Retinal pigment epithelial cell (primary cell): ENCODE measurements around the gene SLC5A11.

ENCODE experiments used
- DNase-seq: peaks from one replicate; pipeline ENCODE4 v3.0.0-alpha.2; 2010; ENCODE audit warnings: low read depth
- H3K4me3 ChIP-seq: 2 replicates; pipeline ENCODE4 v1.5.1; 2011; ENCODE audit warnings: mild to moderate bottlenecking, low read length, control low read depth, moderate library complexity
- TF ChIP-seq, protein P1 (sequence below): conservative IDR thresholded peaks from 2 replicates; pipeline ENCODE4 v1.5.1; 2011; ENCODE audit warnings: low read depth, low read length, control low read depth, inconsistent platforms

Gene SLC5A11

DNA sequence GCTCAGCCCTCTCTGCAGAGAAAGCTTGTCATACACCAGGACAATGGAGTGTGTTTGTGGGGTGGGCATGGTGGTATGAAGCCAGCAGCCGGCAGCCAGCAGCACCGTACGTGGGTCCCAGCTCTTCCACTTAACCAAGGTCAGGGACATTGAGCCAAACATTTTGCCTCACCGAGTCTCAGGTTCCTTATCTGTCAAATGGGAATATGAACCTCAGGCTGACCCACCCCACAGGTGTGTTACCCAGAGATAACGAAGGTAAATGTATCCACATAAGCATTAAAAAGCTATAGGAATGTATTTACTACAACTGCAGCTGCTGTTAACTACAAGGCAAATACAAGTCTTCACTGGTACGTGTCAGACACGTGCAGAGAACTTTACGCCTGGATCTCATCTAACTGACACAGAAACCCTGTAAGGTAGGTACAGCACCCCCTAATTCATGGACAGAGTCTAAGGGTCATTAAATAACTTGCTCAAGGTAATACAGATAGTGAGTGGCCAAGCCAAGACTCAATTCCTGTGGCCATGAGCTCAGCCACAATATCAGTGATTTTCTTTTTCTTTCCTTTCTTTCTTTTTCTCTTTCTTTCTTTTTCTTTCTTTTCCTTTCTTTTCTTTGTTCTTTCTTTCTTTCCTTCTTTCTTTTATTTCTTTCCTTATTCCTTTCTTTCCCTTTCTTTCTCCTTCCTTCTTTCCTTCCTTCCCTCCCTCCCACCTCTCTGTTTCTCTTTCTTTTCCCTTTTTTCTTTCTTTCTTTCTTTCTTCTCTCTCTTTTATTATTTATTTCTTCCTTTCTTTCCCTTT, 990 bp downstream of the SLC5A11 start:
- no peak for DNase-seq
- no peak overlapping the region for H3K4me3 ChIP-seq
- TF ChIP-seq, protein P1, sequence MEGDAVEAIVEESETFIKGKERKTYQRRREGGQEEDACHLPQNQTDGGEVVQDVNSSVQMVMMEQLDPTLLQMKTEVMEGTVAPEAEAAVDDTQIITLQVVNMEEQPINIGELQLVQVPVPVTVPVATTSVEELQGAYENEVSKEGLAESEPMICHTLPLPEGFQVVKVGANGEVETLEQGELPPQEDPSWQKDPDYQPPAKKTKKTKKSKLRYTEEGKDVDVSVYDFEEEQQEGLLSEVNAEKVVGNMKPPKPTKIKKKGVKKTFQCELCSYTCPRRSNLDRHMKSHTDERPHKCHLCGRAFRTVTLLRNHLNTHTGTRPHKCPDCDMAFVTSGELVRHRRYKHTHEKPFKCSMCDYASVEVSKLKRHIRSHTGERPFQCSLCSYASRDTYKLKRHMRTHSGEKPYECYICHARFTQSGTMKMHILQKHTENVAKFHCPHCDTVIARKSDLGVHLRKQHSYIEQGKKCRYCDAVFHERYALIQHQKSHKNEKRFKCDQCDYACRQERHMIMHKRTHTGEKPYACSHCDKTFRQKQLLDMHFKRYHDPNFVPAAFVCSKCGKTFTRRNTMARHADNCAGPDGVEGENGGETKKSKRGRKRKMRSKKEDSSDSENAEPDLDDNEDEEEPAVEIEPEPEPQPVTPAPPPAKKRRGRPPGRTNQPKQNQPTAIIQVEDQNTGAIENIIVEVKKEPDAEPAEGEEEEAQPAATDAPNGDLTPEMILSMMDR, result no peak

DNA sequence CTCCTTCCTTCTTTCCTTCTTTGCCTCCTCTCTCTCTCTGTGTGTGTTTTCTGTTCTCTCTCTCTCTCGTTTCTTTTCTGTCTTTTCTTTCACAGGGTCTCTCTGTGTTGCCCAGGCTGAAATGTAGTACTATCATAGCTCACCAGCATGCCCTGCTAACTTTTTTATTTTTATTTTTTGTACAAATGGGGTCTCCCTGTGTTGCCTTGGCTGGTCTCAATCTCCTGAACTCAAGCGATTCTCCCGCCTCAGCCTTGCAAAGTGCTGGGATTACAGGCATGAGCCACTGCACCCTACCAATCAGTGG, 1.5 kb downstream of the SLC5A11 start:
- no peak for DNase-seq
- TF ChIP-seq, protein P1, result no peak
- no peak overlapping the region for H3K4me3 ChIP-seq

DNA sequence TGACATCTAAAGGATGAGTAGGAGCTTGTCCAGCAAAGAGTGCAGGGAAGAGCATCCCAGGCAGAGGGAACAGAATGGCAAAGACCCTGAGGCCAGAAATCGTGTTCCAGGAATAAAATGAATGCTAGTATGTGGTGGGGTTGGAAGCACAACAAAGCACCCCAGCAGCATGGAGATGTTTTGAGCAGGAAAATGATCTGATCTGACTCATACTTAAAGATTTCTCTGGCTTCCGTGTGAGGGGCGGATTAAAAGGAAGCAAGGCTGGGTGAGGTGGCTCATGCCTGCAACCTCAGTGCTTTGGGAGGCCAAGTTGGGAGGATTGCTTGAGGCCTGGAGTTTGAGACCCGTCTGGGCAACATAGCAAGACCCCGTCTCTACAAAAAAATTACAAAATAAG, 2.3 kb downstream of the SLC5A11 start:
- no peak overlapping the region for H3K4me3 ChIP-seq
- TF ChIP-seq, protein P1, result no peak
- peak; percentile 39 for DNase-seq

DNA sequence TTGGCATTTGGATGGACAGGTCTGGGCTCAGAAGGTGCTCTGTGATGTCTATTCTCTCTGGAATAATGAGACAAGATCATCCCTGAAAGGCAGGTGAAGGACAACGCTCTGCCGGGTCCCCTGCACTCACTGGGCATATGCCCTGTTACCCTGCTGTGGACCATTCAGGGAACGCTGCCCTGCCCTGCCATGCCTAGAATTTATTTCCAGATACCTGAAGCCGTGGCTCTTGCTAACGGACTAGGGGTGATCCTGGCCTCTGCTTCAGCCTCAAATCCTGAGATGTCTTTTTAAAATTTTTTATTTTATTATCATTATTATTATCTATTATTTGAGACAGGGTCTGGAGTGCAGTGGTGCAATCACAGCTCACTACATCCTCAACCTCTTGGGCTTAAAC, 3.9 kb downstream of the SLC5A11 start:
- H3K4me3 ChIP-seq, result no peak overlapping the region
- DNase-seq, result no peak
- TF ChIP-seq, protein P1, result no peak

DNA sequence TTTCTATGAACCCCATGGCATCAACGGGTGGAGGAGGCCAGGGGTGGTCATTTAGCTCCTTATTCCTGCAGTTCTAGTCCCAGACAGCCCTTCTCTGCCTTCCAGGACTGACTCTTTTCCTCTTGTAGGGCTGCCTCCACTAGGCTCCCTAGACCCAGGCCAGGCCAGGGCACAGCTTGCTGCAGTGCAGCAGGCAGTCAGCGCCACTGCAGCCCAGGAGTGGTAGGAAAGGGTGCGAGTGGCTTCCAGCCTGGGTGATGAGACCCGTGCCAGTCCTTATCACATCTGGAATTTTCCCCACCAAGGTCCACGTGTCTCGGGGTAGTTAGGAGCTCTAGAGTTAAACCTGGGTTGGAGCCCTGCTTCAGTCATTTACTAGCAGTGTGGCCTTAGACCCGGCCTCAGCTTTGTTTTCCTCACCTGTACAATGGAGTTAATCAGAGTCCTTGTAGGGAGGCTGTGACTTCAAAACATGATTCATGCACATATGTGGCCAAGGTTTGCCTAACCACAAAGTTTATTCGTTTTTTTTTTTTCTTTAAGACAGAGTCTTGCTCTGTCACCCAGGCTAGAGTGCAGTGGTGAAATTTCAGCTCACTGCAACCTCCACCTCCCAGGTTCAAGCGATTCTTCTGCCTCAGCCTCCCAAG, 4.7 kb downstream of the SLC5A11 start:
- TF ChIP-seq, protein P1, result no peak
- DNase-seq, result no peak

DNA sequence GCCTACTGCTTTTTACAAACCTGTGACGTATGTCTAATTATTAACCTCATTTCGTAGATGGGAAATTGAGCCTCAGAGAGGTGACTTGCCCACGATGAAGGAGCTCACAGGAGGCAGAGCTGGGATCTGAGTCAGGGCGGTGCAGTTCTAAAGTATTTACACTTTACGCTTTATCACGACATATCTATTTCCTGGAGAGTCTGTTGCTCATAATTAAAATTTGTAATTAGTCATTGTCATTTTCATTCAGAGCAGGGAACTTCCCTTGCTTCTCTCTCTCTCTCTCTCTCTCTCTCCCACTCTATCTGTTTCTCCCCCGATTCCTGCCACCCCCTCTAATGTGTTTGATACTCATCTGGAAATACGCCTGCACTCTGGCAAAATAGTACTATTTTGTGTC, 5.9 kb downstream of the SLC5A11 start:
- DNase-seq, result no peak
- no peak overlapping the region for H3K4me3 ChIP-seq
- TF ChIP-seq, protein P1, result no peak

More for the DNA sequence above, 4.7 kb downstream of the SLC5A11 start:
- H3K4me3 ChIP-seq, result no peak overlapping the region

DNA sequence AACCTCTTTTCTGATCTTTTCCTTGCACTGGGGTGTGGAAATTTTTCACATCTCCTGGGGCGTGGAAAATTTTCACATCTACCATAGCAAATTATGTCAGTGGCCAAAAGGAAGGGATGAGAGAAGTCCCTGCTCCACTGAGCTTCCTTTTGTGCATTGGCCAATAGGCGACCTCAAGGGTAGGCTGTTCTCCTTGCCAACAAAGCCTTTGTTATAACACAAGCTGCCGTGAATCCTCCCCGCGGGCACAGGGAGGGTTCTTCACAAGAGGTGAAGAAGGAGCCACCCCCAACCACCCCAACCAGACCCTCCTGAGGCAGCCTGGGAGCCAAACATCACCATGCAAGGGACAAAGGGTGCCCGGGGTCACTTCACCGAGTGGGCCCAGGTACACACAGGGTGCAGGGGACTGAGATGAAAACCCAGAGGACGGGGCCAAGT, 6.5 kb downstream of the SLC5A11 start:
- no peak for DNase-seq
- no peak overlapping the region for H3K4me3 ChIP-seq
- TF ChIP-seq, protein P1, result no peak
